DOHH2 (cell line): ENCODE measurements around the gene RTTN.

Experiments
- EZH2phosphoT487 ChIP-seq: fragments of 200-600 bp; sonication (generic); IDR thresholded peaks from 2 replicates; pipeline ENCODE4 v1.6.1; 2017; ENCODE audit warnings: borderline replicate concordance, mild to moderate bottlenecking, antibody characterized with exemption, low read length, moderate library complexity, mixed read lengths
- TF ChIP-seq, protein P1 (sequence below): fragments of 200-600 bp; sonication (generic); IDR thresholded peaks from one replicate; pipeline ENCODE4 v1.5.1; 2014; ENCODE audit warnings: antibody characterized with exemption, mild to moderate bottlenecking, low read depth, low read length; ENCODE audit not compliant: poor library complexity, severe bottlenecking

GRCh38 chr18:70121842-70122241 is 83.6 kb downstream of the RTTN start:
- TF ChIP-seq, protein P1, sequence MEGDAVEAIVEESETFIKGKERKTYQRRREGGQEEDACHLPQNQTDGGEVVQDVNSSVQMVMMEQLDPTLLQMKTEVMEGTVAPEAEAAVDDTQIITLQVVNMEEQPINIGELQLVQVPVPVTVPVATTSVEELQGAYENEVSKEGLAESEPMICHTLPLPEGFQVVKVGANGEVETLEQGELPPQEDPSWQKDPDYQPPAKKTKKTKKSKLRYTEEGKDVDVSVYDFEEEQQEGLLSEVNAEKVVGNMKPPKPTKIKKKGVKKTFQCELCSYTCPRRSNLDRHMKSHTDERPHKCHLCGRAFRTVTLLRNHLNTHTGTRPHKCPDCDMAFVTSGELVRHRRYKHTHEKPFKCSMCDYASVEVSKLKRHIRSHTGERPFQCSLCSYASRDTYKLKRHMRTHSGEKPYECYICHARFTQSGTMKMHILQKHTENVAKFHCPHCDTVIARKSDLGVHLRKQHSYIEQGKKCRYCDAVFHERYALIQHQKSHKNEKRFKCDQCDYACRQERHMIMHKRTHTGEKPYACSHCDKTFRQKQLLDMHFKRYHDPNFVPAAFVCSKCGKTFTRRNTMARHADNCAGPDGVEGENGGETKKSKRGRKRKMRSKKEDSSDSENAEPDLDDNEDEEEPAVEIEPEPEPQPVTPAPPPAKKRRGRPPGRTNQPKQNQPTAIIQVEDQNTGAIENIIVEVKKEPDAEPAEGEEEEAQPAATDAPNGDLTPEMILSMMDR: no peak
- no peak for TF ChIP-seq EZH2phosphoT487
